Uterus (tissue), 2 donors: ENCODE results near the gene RAB11FIP3.

Source experiments
- POLR2A ChIP-seq, 2 donors: fragments of 450-650 bp; IDR thresholded peaks; one replicate each; pipeline ENCODE4 v1.6.1; 2016; ENCODE audit warnings: antibody characterized with exemption in 2 of 2, mild to moderate bottlenecking in 1 of 2, moderate library complexity in 1 of 2
- TF ChIP-seq, protein P1 (sequence below), 4 experiments: fragments of 200-600 bp in 2 of 4; fragments of 450-650 bp in 2 of 4; sonication (generic) in 2 of 4; IDR thresholded peaks; one replicate each; pipeline ENCODE4 v1.5.1; 2016 to 2019; ENCODE audit warnings: antibody characterized with exemption in 4 of 4, mild to moderate bottlenecking in 2 of 4, moderate library complexity in 1 of 4

DNA sequence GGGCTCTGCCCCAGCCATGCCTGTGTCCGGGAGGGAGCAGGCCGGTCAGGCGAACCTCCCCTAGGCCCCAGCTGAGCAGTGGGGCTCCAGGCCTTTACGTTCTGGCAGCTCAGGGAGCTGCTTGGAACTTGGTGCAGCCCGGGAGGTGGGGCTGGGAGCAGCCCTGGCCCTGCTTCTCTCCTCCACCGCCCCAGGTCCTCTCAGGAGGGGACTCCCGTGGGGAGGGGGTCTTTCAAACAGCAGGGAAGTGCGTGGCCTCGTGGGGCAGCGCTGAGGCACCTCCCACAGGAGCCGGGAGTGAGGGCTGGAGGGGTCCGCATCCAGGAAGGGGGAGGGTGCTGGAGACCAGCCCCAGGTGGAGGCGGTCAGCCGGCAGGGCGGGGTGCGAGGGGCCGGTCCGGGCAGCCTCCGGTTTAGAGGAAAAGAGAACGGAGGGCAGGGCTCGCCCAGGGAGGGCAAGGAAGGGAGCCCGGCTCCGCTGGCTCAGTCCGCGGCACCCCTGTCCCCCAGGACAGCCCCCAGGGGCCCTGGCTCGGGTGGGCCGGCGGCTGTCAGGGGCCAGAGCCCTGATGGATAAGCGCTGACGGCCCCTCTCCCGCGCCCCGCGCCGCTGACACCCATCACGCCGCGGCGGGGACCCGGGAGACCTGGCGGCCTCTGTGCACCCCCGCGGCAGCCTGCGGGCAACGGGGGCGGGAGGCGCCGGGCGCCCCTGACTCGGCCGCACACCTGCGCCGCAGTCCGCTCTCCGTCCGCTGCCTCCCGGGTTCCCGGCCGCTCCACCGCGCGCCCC, 134.2 kb downstream of the RAB11FIP3 start:
- TF ChIP-seq, protein P1, sequence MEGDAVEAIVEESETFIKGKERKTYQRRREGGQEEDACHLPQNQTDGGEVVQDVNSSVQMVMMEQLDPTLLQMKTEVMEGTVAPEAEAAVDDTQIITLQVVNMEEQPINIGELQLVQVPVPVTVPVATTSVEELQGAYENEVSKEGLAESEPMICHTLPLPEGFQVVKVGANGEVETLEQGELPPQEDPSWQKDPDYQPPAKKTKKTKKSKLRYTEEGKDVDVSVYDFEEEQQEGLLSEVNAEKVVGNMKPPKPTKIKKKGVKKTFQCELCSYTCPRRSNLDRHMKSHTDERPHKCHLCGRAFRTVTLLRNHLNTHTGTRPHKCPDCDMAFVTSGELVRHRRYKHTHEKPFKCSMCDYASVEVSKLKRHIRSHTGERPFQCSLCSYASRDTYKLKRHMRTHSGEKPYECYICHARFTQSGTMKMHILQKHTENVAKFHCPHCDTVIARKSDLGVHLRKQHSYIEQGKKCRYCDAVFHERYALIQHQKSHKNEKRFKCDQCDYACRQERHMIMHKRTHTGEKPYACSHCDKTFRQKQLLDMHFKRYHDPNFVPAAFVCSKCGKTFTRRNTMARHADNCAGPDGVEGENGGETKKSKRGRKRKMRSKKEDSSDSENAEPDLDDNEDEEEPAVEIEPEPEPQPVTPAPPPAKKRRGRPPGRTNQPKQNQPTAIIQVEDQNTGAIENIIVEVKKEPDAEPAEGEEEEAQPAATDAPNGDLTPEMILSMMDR (IDR thresholded peaks at IDR 0.05), result no peak
- TF ChIP-seq POLR2A (IDR thresholded peaks at IDR 0.05), result no peak
